ENCODE measurements around the gene ICAM2.

DNA sequence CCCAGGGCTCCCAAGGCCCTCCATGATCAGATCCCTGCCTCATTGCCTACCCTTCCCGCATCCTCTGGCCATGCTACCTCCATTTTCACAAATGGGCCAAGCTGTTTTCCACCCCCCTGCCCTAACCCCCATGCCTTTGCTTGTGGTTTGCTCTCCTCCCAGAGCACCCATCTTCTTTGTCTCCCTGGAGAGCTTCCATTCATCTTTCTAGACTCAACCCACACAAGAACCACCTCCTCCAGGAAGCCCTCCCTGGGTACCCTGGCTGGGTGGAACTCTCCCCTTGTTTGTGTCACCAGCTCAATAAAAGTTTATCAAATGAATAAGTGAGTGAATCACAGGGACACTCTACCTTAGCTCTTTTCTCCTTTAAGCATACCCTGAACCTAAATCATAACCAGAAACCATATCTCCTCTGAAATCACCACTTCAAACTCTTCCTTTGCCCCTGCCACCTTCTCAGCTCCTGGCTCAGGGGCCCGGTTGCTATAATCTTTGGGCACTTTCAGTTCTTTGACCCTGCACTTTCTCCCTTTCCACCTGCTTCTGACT, 44.8 kb downstream of the ICAM2 start:
- no peak for TF ChIP-seq CTCF (IDR thresholded peaks at IDR 0.05)
- TF ChIP-seq POLR2A (IDR thresholded peaks at IDR 0.05), result no peak

Data from thyroid gland (tissue), 4 donors.